VCaP (cell line): ENCODE results near the gene SLC1A3.

ENCODE experiments used
- H3K27ac ChIP-seq: fragments of 450-650 bp; 2 replicates; pipeline ENCODE4 v1.5.1; 2017
- TF ChIP-seq, protein P1 (sequence below): fragments of 450-650 bp; conservative IDR thresholded peaks from 2 replicates; pipeline ENCODE4 v1.5.1; 2017; ENCODE audit warnings: mild to moderate bottlenecking, moderate library complexity

SLC1A3 gene

DNA sequence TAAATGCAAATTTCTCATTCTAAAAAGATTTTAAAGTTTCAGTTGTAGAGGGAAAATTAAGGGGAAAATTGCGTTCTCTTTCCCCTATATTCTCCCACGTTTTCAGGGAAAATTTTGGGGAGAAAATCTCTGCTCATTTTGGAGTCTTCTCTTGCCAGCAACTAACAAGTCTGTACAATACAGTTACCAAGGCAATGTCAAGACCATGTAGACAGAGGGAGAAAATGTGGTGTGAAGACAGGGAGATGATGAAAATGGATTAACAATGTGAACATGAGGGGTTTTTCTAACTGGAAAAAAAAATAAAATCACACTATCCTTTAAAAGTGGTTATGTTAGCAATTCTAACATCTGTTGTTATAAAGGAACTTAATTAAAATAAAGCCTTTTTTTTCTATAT lies 22.3 kb downstream of the SLC1A3 start:
- H3K27ac ChIP-seq: no peak overlapping the region
- TF ChIP-seq, protein P1, sequence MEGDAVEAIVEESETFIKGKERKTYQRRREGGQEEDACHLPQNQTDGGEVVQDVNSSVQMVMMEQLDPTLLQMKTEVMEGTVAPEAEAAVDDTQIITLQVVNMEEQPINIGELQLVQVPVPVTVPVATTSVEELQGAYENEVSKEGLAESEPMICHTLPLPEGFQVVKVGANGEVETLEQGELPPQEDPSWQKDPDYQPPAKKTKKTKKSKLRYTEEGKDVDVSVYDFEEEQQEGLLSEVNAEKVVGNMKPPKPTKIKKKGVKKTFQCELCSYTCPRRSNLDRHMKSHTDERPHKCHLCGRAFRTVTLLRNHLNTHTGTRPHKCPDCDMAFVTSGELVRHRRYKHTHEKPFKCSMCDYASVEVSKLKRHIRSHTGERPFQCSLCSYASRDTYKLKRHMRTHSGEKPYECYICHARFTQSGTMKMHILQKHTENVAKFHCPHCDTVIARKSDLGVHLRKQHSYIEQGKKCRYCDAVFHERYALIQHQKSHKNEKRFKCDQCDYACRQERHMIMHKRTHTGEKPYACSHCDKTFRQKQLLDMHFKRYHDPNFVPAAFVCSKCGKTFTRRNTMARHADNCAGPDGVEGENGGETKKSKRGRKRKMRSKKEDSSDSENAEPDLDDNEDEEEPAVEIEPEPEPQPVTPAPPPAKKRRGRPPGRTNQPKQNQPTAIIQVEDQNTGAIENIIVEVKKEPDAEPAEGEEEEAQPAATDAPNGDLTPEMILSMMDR: no peak

DNA sequence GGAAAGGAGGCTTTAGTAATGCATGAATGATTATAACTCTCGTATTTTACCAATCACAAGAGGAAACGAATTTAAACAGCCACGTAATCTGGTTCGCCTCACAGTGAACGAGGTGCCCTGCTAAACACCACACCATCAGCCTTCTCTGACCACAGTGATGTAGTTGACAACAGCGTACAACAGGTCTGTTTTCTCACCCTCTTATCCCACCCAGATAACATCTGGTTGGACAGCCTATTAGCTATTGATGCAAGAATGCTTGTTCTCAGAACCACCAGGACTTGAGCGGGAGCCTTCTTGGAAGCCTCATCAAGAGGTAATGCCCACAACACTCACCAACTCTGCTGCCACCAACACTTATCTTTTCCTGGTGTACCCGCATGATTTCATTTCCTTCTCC lies 23.3 kb downstream of the SLC1A3 start:
- TF ChIP-seq, protein P1: no peak
- no peak overlapping the region for H3K27ac ChIP-seq

DNA sequence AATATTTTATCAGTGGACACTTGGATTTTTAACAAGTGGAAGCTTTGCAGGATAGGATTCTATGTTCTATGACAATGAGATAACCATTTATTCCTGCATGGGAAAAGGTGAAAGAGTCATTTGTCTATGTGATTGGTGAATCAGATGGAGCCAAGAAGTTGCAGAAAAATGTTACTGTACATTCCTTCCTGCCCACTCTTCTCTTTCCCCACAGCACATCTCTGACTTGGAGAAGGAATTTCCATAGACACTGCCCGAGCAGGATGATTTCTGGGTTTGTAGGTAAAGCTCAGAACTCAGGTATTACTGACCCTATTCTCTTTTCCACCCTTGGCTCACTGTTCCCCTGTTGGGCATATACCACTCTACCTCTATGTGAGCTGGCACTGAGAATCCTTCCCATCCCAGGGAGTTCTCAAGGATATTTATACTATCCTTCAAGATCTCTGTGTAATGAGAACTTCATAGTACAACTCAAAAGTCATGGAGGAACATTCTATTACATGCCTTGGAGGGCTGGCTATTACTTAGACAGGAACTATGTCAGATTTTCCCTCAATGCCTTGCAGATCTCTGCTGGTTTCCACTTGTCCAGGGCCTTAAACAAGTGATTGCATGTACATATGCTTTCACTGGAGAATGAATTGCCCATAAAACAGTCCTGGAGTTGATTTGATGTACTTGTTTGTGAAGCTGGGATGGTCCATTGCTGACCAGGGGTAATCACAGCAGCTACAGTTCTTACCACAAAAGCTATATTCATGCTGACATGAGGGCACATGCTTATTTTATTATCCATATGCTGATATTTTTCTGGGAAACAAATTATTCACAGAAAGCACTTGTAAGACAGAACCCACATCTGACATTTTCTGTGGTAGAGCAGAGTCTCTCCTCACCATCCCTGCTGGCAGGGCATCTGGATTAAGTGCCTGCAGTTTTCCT lies 24.1 kb downstream of the SLC1A3 start:
- no peak overlapping the region for H3K27ac ChIP-seq
- TF ChIP-seq, protein P1: no peak

DNA sequence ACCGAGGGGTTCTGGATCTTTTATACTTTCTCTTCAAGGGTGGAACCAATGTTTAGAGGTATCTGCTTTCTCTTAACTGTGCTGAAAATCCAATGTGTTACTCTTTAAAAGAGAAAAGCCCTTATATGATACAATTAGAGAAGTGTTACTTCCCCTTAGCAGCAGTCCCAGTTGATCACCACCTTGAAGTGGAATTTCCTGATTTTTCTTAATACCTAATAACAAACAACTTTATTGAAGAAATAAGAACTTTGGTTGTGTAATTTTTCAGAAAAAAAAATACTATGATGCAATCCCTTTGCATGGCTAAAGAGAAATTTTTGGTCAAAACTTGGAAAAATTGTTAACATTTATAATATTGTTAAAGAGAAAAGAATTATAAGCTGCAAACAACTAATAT lies 24.7 kb downstream of the SLC1A3 start:
- no peak overlapping the region for H3K27ac ChIP-seq
- TF ChIP-seq, protein P1: no peak

DNA sequence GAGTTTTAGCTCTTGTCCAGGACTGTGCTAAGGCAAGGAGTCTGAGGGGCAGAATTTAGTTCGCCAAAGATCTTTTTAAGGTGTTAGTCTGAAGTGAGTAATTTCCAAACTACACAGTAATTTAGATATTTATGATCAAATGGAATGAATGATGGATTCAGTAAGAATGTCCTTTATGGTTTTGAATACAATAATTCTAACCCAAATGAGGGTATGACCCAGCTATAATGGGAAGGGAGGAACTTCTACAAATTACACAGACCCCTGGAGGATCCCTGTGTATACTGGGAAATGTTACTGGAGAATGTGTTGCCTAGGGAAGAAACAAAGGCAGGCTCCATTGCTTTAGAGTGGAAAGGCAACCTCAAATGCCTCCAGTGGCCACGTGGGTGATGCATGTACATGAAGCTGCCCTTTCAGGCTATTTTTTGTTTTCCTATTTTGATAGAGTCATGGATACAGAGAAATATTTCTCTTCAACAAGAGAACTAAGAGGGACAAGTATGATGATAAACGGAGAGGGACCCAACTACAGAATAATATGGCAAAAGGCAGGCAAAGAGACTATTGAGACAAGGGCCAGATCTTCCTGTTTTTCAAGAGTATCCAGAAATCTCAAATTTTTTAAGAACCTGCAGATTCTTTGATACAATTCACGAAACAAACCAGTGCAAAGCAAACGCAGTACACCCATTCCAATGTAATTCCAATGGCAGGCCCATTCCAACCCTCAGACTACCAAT lies 25.4 kb downstream of the SLC1A3 start:
- no peak overlapping the region for H3K27ac ChIP-seq
- TF ChIP-seq, protein P1: no peak

DNA sequence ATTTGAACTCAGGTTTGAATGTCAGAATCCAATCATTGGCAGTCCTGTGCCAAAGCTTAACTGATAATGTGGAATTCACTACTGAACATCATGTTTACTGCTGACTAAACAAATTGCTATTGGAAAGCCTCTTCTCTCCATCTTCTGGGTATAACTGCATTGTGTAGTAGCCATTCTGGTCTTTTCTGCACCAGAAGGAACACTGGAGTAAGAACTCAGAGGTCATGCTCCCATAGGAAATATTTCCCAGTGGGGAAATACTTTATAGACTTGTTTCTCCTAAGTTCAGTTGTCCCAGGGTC lies 25.9 kb downstream of the SLC1A3 start:
- TF ChIP-seq, protein P1: no peak
- no peak overlapping the region for H3K27ac ChIP-seq

DNA sequence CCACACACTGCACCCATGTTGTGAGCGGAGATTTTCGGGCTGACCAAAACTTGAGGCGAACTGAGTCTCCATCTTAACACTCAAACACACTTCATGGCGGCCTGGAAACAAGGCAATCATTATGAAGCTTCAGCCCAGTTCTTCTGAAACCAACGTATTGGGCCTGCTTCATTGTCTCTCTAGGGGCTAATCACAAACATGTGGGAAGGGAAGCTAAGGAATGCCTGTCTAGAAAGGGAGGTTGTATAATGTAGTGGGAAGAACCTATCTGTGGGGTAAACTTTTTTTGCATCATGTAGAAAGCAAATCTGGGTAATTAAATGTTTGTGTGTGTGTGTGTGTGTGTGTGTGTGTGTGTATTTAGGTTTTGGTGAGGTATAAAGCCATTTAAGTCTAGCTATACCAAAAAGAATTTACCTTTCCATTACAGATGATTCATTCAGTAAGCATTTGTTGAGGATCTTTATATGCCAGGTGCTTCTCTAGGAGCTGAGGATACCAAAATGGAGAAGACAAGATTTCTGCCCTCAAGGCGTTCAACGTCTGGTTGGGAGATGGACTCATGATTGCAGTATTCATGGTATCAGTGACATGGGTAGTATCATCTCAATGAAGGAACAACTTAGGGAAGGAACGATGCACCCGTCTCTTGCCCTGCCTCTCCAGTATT lies 29.4 kb downstream of the SLC1A3 start:
- H3K27ac ChIP-seq: no peak overlapping the region
- TF ChIP-seq, protein P1: no peak
